Activated T-helper 1 cell treated with anti-CD3 and anti-CD28 coated beads, Interleukin-12 subunit alpha, Interleukin-12 subunit beta, Interleukin-2, Interleukin-4 antibody, amounts not matched to agents 30 ng/mL and 10 ng/mL and 1 ng/mL, durations not matched to agents 14 hours and 24 hours and 36 hours (primary cell): Measurements from ENCODE around the gene NDUFB1. TPM values are rescaled to one million over a fixed set of nuclear protein-coding genes. Genes with fewer than 3 reads are reported as not detected.

Source experiments
- total RNA-seq: library from RNA; stranded (reverse); gene quantifications from 2 replicates; pipeline ENCODE4 v1.2.3, GENCODE V29; 2022

The NDUFB1 gene
- total RNA-seq, 1 donor from 2014 or later = 83.5 TPM

Other genes starting within 250 kb of the NDUFB1 start
- gene FBLN5, start 174.0 kb downstream of the NDUFB1 start, total RNA-seq = 0.69 and 1.2 TPM in 2 replicates
- gene TRIP11, start 81.6 kb downstream of the NDUFB1 start, total RNA-seq = 36.5 and 44.4 TPM in 2 replicates
- gene ATXN3, start 15.1 kb downstream of the NDUFB1 start, total RNA-seq = 27.3 and 27.5 TPM in 2 replicates
- 103 and 104 TPM in 2 replicates for gene CPSF2, start 263 bp upstream of the NDUFB1 start, total RNA-seq
- gene SLC24A4, start 201.5 kb upstream of the NDUFB1 start, total RNA-seq = not detected in 2 replicates